GM18868 (cell line): Measurements from ENCODE around the gene LSG1.
"Not testable (repeated sequence)": the region's sequence is repeated elsewhere in the genome, so short reads cannot be mapped to it uniquely, and the experiment has no call there.

Experiments used
- ATAC-seq: cut with Tn5 transposase; IDR thresholded peaks from one replicate; pipeline ENCODE4 v1.9.1; 2021; ENCODE audit warnings: mild to moderate bottlenecking, moderate library complexity; ENCODE audit not compliant: unreplicated experiment

The LSG1 gene

GRCh38 chr3:194658477-194659242 lies 13.3 kb downstream of the LSG1 start:
- ATAC-seq = no peak

DNA sequence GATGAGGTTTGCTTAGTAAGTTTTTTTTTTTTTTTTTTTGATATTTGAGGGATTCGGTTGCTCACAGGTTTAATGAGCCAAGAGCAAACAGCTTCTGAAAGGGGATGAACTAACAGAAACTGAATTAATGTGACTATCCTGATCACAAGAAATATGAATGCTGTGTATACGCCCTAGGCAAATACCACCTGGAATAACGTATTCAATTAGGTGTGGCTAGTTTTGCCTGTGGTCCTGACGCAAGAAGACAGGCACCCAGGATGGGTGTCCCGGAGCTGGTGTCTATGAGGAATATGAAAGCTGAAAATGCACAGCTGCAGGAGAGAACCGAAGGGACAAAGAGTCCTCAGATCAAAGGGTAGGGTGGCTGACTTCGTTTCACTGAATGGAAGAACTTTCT lies 14.6 kb downstream of the LSG1 start:
- ATAC-seq = no peak

- peak; percentile 56 for ATAC-seq
Observed at GRCh38 chr3:194654443-194654842, 17.5 kb downstream of the LSG1 start.

DNA sequence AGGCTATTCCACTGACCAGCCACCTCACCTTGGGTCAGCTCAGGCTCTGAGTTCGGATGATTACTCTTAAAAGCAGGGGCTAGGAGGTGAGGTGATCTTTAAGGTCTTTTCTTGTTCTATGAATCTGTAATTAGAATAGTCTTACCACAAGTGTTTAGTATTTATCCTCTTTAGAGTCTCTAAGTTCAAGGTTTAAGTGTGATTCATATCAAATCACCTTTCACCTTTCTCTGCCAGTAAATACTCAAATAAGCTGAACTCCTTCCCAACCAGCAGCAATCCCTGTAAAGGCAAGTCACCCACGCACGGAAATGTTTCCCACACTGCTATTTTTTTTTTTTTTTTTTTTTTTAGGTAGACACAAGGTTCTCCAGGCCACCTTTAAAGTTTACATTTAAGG lies 24.2 kb downstream of the LSG1 start:
- no peak for ATAC-seq

DNA sequence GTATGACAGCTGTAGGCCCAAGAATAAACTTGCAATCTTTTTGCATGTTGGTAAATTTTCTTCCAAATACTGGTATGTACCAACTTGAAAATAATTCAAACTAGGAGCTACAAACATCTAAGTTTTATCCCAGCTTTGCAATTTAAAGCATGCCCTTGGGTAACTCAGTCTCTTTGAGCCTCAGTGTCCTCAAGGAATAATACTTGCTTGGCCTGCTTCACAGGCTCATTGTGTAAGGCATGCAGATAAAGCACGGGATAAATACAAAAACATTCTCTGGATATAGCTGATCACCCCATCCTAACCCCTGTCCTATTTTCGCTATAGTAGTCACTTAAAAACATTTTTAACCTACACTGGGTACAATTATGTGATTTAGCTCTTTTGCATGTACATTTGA lies 29.2 kb downstream of the LSG1 start:
- no peak for ATAC-seq

- no peak for ATAC-seq
Observed at GRCh38 chr3:194640829-194641228, 31.2 kb downstream of the LSG1 start.

DNA sequence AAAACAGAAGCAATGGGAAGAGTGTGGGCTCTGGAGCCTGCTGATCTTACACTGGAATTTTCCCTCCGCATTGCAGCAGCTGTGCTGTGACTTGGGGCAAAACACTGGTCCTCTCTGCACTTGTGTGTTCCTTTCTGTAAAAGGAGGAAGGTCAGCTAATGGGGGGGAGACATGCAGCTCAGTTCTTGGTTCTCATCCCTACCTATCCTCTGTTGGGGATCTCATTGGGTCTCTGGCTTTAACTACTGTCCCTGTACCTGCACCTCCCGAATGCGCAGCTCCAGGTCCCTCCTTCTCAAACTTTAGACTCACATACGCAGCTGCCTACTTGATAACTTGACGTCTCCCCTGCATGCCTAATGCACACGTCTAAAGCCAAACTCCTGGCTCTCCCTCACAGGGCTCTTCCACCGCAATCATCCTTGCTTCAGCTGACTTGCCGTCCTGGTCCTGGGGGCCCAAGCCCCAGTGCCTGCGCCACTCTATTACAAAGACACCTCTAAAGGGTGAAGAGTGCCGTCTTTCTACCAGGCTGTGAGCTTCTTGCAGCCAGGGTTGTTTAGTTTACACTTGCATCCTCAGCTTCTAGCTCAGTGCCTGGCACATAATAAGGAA lies 32.9 kb downstream of the LSG1 start:
- ATAC-seq = no peak

DNA sequence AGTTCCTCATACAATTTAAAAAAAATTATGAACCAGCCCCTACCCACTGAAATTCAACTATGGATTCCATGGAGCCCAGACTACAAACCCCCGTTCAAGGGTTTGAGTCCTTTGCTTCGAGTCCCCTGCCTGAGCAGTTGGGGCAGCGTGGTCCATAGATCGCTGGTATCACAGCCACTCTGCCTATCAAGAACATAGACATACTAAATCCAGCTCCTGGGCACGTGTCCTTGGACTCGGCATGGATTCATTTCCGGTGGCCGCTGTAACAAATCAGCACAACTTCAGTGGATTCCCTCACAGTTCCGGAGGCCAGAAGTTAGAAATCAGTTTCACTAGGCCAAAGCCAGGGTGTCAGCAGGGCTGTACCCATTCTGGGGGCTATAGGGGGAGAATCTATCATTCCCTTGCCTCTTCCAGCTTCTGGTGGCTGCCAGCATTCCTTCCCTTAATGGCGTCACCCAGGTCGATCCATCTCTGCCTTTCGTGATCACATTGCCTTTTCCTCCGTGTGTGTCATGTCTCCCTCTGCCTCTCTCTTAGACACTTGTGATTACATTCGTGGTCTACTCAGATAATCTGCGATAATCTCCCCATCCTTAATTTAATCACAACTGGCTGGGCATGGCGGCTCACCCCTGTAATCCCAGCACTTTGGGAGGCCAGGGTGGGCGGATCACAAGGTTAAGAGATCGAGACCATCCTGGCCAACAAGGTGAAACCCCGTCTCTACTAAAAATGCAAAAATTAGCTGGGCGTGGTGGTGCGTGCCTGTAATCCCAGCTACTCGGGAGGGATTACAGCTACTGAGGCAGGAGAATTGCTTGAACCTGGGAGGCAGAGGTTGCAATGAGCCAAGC lies 34.2 kb downstream of the LSG1 start:
- no peak for ATAC-seq

DNA sequence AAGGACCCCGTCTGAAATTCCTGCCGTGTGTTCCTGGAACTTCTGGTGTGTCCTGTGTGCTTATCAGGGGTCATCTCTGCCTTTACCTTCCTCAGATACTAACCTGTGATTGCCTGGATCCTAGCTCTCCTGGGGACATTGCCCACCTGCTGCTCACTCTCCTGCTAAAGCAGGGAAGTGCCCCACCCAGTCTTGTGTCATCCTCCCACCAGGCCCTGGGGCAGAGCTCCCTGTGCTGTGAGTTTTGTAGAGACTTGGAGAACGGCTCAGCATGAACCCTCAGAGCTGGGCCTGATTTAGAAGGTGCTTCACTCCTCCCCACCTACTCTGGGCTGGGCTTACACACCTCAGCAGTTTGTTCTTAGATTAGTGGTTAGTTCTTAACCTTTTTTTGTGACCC lies 34.9 kb downstream of the LSG1 start:
- no peak for ATAC-seq

GRCh38 chr3:194633349-194634004 lies 38.5 kb downstream of the LSG1 start, which contains the start of gene TMEM44:
Gene TMEM44, minus strand, starts transcription at chr3:194633419. Its CDS starts 204 bp downstream, at chr3:194633215.
- peak; percentile 86 for ATAC-seq

GRCh38 chr3:194632809-194633348 lies 39.1 kb downstream of the LSG1 start:
- peak; percentile 55 for ATAC-seq

GRCh38 chr3:194632226-194632808 lies 39.7 kb downstream of the LSG1 start:
- no peak for ATAC-seq

DNA sequence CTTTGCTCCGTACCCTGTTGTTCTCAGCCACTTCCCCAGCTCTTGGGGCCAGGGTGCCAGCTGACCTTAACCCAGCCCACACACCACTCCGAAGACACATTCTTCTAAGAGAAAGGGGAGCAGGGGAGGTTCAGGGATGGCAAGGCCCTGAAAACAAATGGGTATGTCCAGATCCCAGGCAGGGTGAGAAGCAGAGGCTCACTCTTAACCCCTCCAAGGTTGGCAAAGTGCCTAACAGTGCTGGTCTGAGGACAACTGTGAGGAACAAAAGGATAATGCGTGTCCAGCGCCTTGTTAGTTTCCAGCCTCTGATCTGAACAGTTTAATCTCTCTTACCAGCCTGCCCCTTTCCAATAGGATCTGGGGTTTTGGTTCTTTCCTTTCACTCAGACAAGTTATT lies 40.3 kb downstream of the LSG1 start:
- no peak for ATAC-seq

DNA sequence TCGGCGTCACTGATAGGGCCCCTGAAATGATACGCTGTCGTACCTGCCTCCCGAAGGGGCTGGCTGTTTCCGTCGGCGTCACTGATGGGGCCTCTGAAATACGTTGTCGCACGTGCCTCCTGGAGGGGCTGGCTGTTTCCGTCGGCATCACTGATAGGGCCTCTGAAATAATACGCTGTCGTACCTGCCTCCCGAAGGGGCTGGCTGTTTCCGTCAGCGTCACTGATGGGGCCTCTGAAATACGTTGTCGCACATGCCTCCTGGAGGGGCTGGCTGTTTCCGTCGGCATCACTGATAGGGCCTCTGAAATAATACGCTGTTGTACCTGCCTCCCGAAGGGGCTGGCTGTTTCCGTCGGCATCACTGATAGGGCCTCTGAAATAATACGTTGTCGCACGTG lies 41.3 kb downstream of the LSG1 start:
- ATAC-seq = not testable (repeated sequence)

DNA sequence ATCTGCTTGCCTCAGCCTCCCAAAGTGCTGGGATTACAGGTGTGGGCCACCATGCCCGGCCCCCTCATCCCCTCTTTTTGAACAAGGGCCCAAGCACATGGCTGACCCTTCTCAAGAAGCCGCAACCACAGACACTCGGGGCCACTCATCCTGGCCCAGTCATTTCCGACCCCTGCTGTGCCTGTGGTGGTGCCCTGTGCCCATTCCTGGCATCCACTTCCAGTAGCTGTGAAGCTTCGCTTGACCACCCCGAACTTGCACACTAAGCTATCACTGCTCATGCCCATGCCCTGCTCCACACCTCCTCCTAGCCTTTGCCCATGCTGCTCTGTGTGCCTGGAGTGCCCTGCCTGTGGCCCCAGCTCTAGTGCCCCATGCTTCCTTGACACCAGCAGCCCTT lies 47.0 kb downstream of the LSG1 start:
- no peak for ATAC-seq

- ATAC-seq = no peak
Observed at GRCh38 chr3:194623449-194624290, 48.3 kb downstream of the LSG1 start.

- ATAC-seq = no peak
Observed at GRCh38 chr3:194622621-194623340, 49.2 kb downstream of the LSG1 start.

DNA sequence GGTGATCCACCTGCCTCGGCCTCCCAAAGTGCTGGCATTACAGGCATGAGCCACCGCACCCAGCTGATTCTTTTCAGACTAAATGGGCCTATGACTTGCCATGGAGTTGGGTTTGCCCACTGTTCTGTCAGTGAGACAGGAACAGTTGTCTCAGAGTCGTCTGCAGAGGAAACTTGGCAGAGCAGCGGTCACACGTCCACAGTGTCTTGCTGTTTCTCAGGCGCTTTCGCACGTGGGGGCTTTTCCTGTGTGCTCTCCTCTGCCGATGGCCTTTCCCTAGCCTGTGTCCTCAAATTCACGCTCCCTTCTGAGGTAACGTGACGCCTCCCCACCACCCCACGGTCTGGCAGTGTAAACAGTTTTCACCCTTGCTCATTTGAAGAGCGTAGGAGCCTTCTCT lies 50.0 kb downstream of the LSG1 start:
- no peak for ATAC-seq

DNA sequence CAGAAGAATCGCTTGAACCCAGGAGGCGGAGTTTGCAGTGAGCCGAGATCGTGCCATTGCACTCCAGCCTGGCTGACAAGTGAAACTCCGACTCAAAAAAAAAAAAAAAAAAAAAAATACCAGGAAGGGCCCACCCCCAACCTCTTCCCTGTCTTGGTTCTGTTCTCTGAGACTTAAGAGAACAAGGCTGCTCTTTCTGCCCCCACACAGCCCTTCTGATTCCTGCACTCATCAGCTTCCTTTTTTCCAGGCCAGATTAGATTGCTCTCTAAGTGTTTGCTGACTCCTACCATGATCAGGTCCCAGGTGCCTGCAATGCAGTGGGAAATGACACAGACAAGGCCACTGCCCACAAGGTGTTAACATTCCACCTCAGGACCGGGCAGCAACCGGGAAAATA lies 51.8 kb downstream of the LSG1 start:
- no peak for ATAC-seq
